B cell (primary cell): ENCODE data around the gene TSPAN16. TPM values are rescaled to one million over a fixed set of nuclear protein-coding genes. Genes with fewer than 3 reads are reported as not detected.

Experiments used
- ATAC-seq: fragments of 200-7000 bp; cut with Tn5 transposase; one replicate; pipeline ENCODE4 v1.10.0; 2021; ENCODE audit warnings: low read depth, mild to moderate bottlenecking, moderate number of reproducible peaks, moderate library complexity
- CTCF ChIA-PET: fragments of 350-600 bp; sonication (Branson Sonifier 250); formaldehyde crosslinking; loops from one replicate; lab custom pipeline; 2021; ENCODE audit warnings: antibody characterized with exemption, inconsistent platforms; lab: Charles Lee
- POLR2A ChIA-PET: fragments of 350-600 bp; sonication (Branson Sonifier 250); formaldehyde crosslinking; loops from one replicate; lab custom pipeline; 2021; ENCODE audit warnings: antibody characterized with exemption; lab: Charles Lee
- DNase-seq: peaks from one replicate; pipeline ENCODE4 v3.0.0; 2013
- H2AFZ ChIP-seq: 2 replicates; pipeline ENCODE4 v1.6.1; 2012; ENCODE audit warnings: mild to moderate bottlenecking, low read depth, low read length; ENCODE audit not compliant: insufficient read depth, poor library complexity, severe bottlenecking
- H3K27ac ChIP-seq, 2 donors: 1 replicate in 1 of 2; 2 replicates in 1 of 2; pipeline ENCODE4 v1.5.1; 2012 to 2013; ENCODE audit warnings: low read length in 2 of 2, mild to moderate bottlenecking in 2 of 2, moderate library complexity in 1 of 2
- H3K27me3 ChIP-seq, 4 experiments: fragments of 200-600 bp in 1 of 4; sonication (generic) in 1 of 4; replicated peaks in 1 of 4; 1 replicate in 2 of 4; 2 replicates in 2 of 4; pipeline versions ENCODE4 v1.6.1 to v1.7.0; 2013 to 2016; ENCODE audit warnings: low read length in 3 of 4, mild to moderate bottlenecking in 2 of 4, mixed read lengths in 1 of 4, moderate library complexity in 1 of 4; ENCODE audit not compliant: insufficient read depth in 4 of 4, control insufficient read depth in 3 of 4; ENCODE audit errors: control extremely low read depth in 1 of 4
- H3K36me3 ChIP-seq, 2 experiments: replicated peaks in 1 of 2; 1 replicate in 1 of 2; 2 replicates in 1 of 2; pipeline versions ENCODE4 v1.6.1 to v1.7.1; 2013; ENCODE audit warnings: low read length in 1 of 2; ENCODE audit not compliant: insufficient read depth in 2 of 2, control insufficient read depth in 1 of 2; ENCODE audit errors: control extremely low read depth in 1 of 2, extremely low read depth in 1 of 2
- H3K4me1 ChIP-seq, 2 donors: fragments of 200-600 bp in 1 of 2; sonication (generic) in 1 of 2; 1 replicate in 1 of 2; 2 replicates in 1 of 2; pipeline versions ENCODE4 v1.5.1 to v1.6.1; 2013 to 2017; ENCODE audit warnings: low read length in 2 of 2; ENCODE audit not compliant: control insufficient read depth in 2 of 2, insufficient read depth in 2 of 2
- H3K4me2 ChIP-seq: replicated peaks from 2 replicates; pipeline ENCODE3; 2012; ENCODE audit warnings: mild to moderate bottlenecking, low read depth, low read length; ENCODE audit not compliant: poor library complexity, severe bottlenecking
- H3K4me3 ChIP-seq, 5 experiments: fragments of 200-600 bp in 1 of 5; sonication (generic) in 1 of 5; 1 replicate in 3 of 5; 2 replicates in 2 of 5; pipeline versions ENCODE4 v1.5.1 to v1.7.0; 2011 to 2016; ENCODE audit warnings: low read length in 4 of 5, mild to moderate bottlenecking in 4 of 5, low read depth in 2 of 5, control low read depth in 1 of 5, moderate library complexity in 1 of 5; ENCODE audit not compliant: insufficient read depth in 1 of 5; ENCODE audit errors: control extremely low read depth in 1 of 5, extremely low read depth in 1 of 5
- H3K79me2 ChIP-seq: fragments of 200-600 bp; sonication (generic); one replicate; pipeline ENCODE4 v1.6.0; 2016; ENCODE audit warnings: low read length; ENCODE audit not compliant: control insufficient read depth, insufficient read depth
- H3K9ac ChIP-seq: fragments of 200-600 bp; sonication (generic); 2 replicates; pipeline ENCODE4 v1.6.1; 2017; ENCODE audit warnings: mild to moderate bottlenecking, low read length, moderate library complexity
- H3K9me3 ChIP-seq, 3 donors: one replicate each; pipeline versions ENCODE4 v1.6.1 to v1.7.1; 2013; ENCODE audit warnings: low read length in 2 of 3; ENCODE audit not compliant: control insufficient read depth in 2 of 3, insufficient read depth in 1 of 3; ENCODE audit errors: control extremely low read depth in 1 of 3
- H4K20me1 ChIP-seq: 2 replicates; pipeline ENCODE4 v1.6.0; 2012; ENCODE audit warnings: mild to moderate bottlenecking, low read length; ENCODE audit not compliant: insufficient read depth, control insufficient read depth, poor library complexity, severe bottlenecking
- H3K27ac Mint-ChIP-seq: one replicate; pipeline ENCODE4 v1.8.0; 2021; ENCODE audit warnings: mixed read lengths
- H3K27me3 Mint-ChIP-seq: one replicate; pipeline ENCODE4 v1.8.0; 2021; ENCODE audit warnings: mixed read lengths
- H3K4me1 Mint-ChIP-seq: one replicate; pipeline ENCODE4 v1.8.0; 2021; ENCODE audit warnings: mixed read lengths
- H3K4me3 Mint-ChIP-seq: one replicate; pipeline ENCODE4 v1.8.0; 2021; ENCODE audit warnings: mixed read lengths
- H3K9me3 Mint-ChIP-seq: one replicate; pipeline ENCODE4 v1.8.0; 2022; ENCODE audit warnings: mixed read lengths; ENCODE audit not compliant: insufficient read depth
- EZH2 ChIP-seq: IDR thresholded peaks from 2 replicates; pipeline ENCODE4 v1.6.1; 2012; ENCODE audit warnings: borderline replicate concordance, low read depth, mild to moderate bottlenecking, moderate library complexity, low read length; ENCODE audit not compliant: insufficient read depth, poor library complexity, severe bottlenecking
- WGBS: methylation state at CpG from one replicate; pipeline ENCODE4 v1.1.5; 2013; ENCODE audit warnings: missing lambda C conversion rate; ENCODE audit not compliant: insufficient coverage; 5-methylcytosine and 5-hydroxymethylcytosine counted together
- intact Hi-C: fragments of 100-400 bp; cut with micrococcal nuclease; formaldehyde crosslinking; loops from one replicate; pipeline ENCODE4 v1.10.0; 2022
- polyA plus RNA-seq: library from polyadenylated mRNA; depleted of rRNA; stranded (reverse); fragments of >200 nt; gene quantifications from 2 replicates; pipeline ENCODE4 v1.2.3, GENCODE V29; 2012
- total RNA-seq, 2 donors: library from RNA; stranded (reverse); fragments of 120-200 nt in 1 of 2; gene quantifications; 1 replicate in 1 of 2; 2 replicates in 1 of 2; pipeline versions ENCODE4 v1.2.3 to v1.2.4, GENCODE V29; 2013 to 2022
- TF ChIP-seq, protein P1 (sequence below): fragments of 200-600 bp; IDR thresholded peaks from one replicate; pipeline ENCODE4 v1.8.0; 2022; ENCODE audit warnings: antibody characterized with exemption, mild to moderate bottlenecking

Gene TSPAN16
- total and polyA plus RNA-seq, 2 donors (not counting 1 experiment from before 2014, with no cell fraction given): not detected

DNA sequence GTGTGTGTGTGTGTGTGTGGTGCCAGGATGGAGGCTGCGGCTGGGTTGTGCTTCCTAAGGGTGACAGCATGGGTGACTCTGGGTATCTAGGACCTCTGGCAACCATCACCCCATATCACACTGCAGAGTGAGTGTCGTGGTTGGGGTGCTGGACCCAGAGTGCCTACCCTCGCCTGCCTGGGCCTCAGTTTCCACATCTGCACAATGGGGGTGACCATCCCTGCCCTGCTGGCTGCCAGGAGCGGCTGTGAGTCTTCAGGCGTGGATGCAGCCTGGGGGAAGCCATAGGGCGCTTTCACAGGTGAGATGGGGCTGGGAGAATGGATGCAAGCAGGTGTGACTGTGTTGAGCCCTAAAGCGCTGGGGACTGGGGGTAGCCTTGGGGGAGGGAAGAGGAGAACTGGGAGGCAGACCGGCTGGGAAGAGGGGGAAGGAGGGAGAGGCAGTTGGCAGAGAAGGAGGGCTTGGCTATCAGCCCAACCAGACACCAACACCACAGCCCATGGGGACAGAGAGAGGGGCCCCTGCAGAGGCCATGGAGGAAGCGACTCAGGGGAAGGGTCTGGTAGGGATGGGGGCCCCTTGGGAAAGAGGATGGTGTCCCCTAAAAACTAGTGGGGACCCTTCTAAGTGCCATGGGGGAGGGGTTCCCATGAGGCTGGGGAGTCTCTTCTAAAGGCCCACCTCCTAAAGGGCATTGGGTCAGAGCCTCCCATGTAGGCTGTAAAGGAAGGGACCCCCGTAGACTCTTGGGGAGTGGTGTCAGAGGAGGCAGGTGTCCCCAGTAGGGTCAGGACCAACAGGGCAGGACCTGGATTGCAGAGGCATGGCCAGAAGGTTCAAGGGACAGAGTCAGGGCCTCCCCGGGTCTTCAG, 61.0 kb downstream of the TSPAN16 start:
- POLR2A ChIA-PET: no interaction called here
- WGBS: 90% methylated on average over 8 of the region's 11 CpGs
- Histone ChIP-seq H3K9me3 (peaks cover 0 to 12% (median 0%) of the 10 kb centered on the region in 3 donors), H3K4me3 (no peak overlapping the region), H3K9ac (no peak overlapping the region), H3K79me2 (no peaks in the 10 kb centered on the region), H3K4me2 (no peak overlapping the region), H3K36me3 (no peaks in the 10 kb centered on the region), H3K4me1 (peaks cover 4 to 7% of the 10 kb centered on the region in 2 donors), H3K27ac (no peak overlapping the region), H4K20me1 (no peaks in the 10 kb centered on the region), H3K27me3 (peaks cover 0 to 11% (median 4%) of the 10 kb centered on the region in 4 experiments), H2AFZ (no peak overlapping the region)
- Mint-ChIP-seq H3K27me3 (peaks cover 13% of the 10 kb centered on the region), H3K9me3 (no peaks in the 10 kb centered on the region), H3K4me3 (no peak overlapping the region), H3K4me1 (peaks cover 15% of the 10 kb centered on the region), H3K27ac (no peak overlapping the region)
- CTCF ChIA-PET: no interaction called here
- intact Hi-C loops: no loop called here
- no peak for ATAC-seq
- DNase-seq: no peak
- TF ChIP-seq, protein P1, sequence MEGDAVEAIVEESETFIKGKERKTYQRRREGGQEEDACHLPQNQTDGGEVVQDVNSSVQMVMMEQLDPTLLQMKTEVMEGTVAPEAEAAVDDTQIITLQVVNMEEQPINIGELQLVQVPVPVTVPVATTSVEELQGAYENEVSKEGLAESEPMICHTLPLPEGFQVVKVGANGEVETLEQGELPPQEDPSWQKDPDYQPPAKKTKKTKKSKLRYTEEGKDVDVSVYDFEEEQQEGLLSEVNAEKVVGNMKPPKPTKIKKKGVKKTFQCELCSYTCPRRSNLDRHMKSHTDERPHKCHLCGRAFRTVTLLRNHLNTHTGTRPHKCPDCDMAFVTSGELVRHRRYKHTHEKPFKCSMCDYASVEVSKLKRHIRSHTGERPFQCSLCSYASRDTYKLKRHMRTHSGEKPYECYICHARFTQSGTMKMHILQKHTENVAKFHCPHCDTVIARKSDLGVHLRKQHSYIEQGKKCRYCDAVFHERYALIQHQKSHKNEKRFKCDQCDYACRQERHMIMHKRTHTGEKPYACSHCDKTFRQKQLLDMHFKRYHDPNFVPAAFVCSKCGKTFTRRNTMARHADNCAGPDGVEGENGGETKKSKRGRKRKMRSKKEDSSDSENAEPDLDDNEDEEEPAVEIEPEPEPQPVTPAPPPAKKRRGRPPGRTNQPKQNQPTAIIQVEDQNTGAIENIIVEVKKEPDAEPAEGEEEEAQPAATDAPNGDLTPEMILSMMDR: no peak
- no peak for TF ChIP-seq EZH2

DNA sequence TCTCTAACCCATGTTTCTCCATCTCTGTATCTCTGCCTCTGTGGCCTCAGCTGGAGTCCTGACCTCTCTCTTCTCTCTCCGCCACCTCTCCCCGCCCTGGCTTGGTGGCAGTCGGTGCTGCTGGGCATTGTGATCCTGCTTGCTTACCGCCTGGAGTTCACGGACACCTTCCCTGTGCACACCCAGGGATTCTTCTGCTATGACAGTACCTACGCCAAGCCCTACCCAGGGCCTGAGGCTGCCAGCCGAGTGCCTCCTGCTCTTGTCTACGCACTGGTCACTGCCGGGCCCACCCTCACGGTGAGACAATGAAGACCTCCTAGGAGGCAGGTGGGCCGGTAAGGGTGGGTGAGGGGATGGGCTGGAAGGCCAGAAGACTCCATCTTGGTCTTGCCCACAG, 63.5 kb downstream of the TSPAN16 start:
- Histone ChIP-seq H3K27me3 (peaks cover 0 to 11% (median 4%) of the 10 kb centered on the region in 4 experiments), H3K4me2 (no peak overlapping the region), H3K4me1 (peaks cover 4 to 7% of the 10 kb centered on the region in 2 donors), H3K4me3 (no peak overlapping the region), H3K9ac (no peak overlapping the region), H3K9me3 (peaks cover 0 to 12% (median 0%) of the 10 kb centered on the region in 3 donors), H3K79me2 (no peaks in the 10 kb centered on the region), H3K36me3 (no peaks in the 10 kb centered on the region), H2AFZ (no peak overlapping the region), H3K27ac (no peak overlapping the region), H4K20me1 (no peaks in the 10 kb centered on the region)
- H3K27me3 Mint-ChIP-seq: peaks cover 11% of the 10 kb centered on the region
- intact Hi-C loops: no loop called here
- CTCF ChIA-PET: no interaction called here
- no peak for ATAC-seq
- POLR2A ChIA-PET: no interaction called here
- no peak for TF ChIP-seq EZH2
- TF ChIP-seq, protein P1: no peak
- H3K9me3 Mint-ChIP-seq: no peaks in the 10 kb centered on the region
- H3K4me3 Mint-ChIP-seq: no peak overlapping the region
- H3K4me1 Mint-ChIP-seq: peaks cover 13% of the 10 kb centered on the region
- 98% methylated on average over 10 of the region's 11 CpGs for WGBS
- no peak for DNase-seq
- no peak overlapping the region for H3K27ac Mint-ChIP-seq
